ENCODE data around the gene PICALM.

GRCh38 chr11:85946221-85946620, 122.7 kb downstream of the PICALM start:
- TF ChIP-seq EZH2 (IDR thresholded peaks at IDR 0.05; ENCODE audit: borderline replicate concordance, low read depth, low read length, severe bottlenecking) (no peak), CTCF (IDR thresholded peaks at IDR 0.05; ENCODE audit: borderline replicate concordance, extremely low read depth, low read length, poor library complexity, severe bottlenecking) (no peak)
